ENCODE measurements around the gene PLEKHJ1. TPM values are rescaled to one million over a fixed set of nuclear protein-coding genes. Genes with fewer than 3 reads are reported as not detected.

The PLEKHJ1 gene
- total and polyA plus RNA-seq, 2 of the 13 experiments (the other 11 are each of a cell fraction or from before 2014, with no cell fraction given), result 70.5 to 130 TPM

- no peak for TF ChIP-seq ZBTB2 (CRISPR knock-in tag; IDR thresholded peaks at IDR 0.05; ENCODE audit: low read depth)
- no peak for TF ChIP-seq HHEX (CRISPR knock-in tag; IDR thresholded peaks at IDR 0.05)
- no peak for TF ChIP-seq CENPX (CRISPR knock-in tag; IDR thresholded peaks at IDR 0.05)
- TF ChIP-seq RARG (CRISPR knock-in tag; IDR thresholded peaks at IDR 0.05; ENCODE audit: low read depth), result no peak
- TF ChIP-seq ZFP36 (IDR thresholded peaks at IDR 0.05; ENCODE audit: borderline replicate concordance, low read depth, low read length, partially characterized antibody), result peak; percentile 34
- no peak for TF ChIP-seq CHCHD3 (CRISPR knock-in tag; IDR thresholded peaks at IDR 0.05)
- no peak for TF ChIP-seq ZSCAN30 (CRISPR knock-in tag; IDR thresholded peaks at IDR 0.05)
Measured at GRCh38 chr19:2274185-2274711, 38.1 kb upstream of the PLEKHJ1 start (continued).

- no peaks in the 10 kb centered on the region for H3K9me3 ChIP-seq (ENCODE audit: low read length)
- in situ Hi-C loops (cut with HindIII; ENCODE audit: extremely low pct_ligation_motif_present, low pct_unique_long_range_greater_than_20kb), result no loop called here
- peak overlapping the region; percentile 63 for H3K4me2 ChIP-seq (ENCODE audit: low read depth, low read length)
- POLR2A ChIA-PET, result interaction anchor here (1.3 to 1.7 kb wide), 3 partner anchors 10 to 122 kb away, joined by 3 to 7 read pairs (median 4); partner anchors contain the start of gene AP3D1
- CTCF ChIA-PET (ENCODE audit: low intra/inter-chr PET ratio, low total read pairs), result interaction anchor here (1.1 to 1.7 kb wide), 4 partner anchors 19 to 118 kb away, joined by 3 to 17 read pairs (median 8); partner anchors contain the start of genes PLEKHJ1 and SF3A2
- peak; percentile 64 for DNase-seq (ENCODE audit: low spot score)
- WGBS (ENCODE audit: low lambda C conversion rate), result 8% methylated on average over 34 of the region's 45 CpGs
- H2AFZ ChIP-seq (ENCODE audit: low read length), result no peak overlapping the region
- peak overlapping the region in 2 of 3 experiments; percentile 35 to 56; a peak in 3 of 6 replicates for H3K4me3 ChIP-seq (replicated peaks in 1 of 3; ENCODE audit: insufficient read depth in 1 of 3, low read depth in 2 of 3, low read length in 3 of 3)
- peaks cover 36% of the 10 kb centered on the region for H3K4me1 ChIP-seq (ENCODE audit: insufficient read depth, low read length)
- H3K27ac ChIP-seq (ENCODE audit: extremely low read length, insufficient read depth, low read length), result peak overlapping the region; percentile 31
- BruUV-seq (replicated peaks), result no TSS peak
- no peak for FAIRE-seq
- H3K27me3 ChIP-seq (ENCODE audit: control insufficient read depth in 1 of 2, insufficient read depth in 2 of 2, low read length in 2 of 2), result no peaks in the 10 kb centered on the region; a peak in 1 of 5 replicates
- ATAC-seq, result peak; percentile 55
- intact Hi-C loops (cut with micrococcal nuclease; ENCODE audit: unreplicated experiment), result loop anchor here (5.0 kb wide), 1 partner anchor 36 kb away; the partner anchor contains the start of genes PLEKHJ1 and SF3A2
- peaks cover 58% of the 10 kb centered on the region for H4K20me1 ChIP-seq (ENCODE audit: insufficient read depth, low read length)
- H3K9ac ChIP-seq (ENCODE audit: insufficient read depth, low read depth, low read length), result no peak overlapping the region
- H3K36me3 ChIP-seq (replicated peaks in 1 of 2; ENCODE audit: control insufficient read depth in 1 of 2, insufficient read depth in 2 of 2, low read length in 2 of 2), result peaks cover 4 to 17% of the 10 kb centered on the region in 2 experiments; a peak in 4 of 5 replicates
- H3K79me2 ChIP-seq (ENCODE audit: insufficient read depth, low read length), result peaks cover 36% of the 10 kb centered on the region
- no peak for TF ChIP-seq ZNF512B (CRISPR knock-in tag; IDR thresholded peaks at IDR 0.05; ENCODE audit: borderline replicate concordance)
- peak; percentile 54; the same call in 1 of the 2 replicates for TF ChIP-seq PPARG (CRISPR knock-in tag; conservative IDR thresholded peaks at IDR 0.05)
- TF ChIP-seq UBTF (CRISPR knock-in tag; IDR thresholded peaks at IDR 0.05), result peak; percentile 63
- peak; percentile 74; the same call in 1 of the 2 replicates for TF ChIP-seq NFKB2 (CRISPR knock-in tag; IDR thresholded peaks at IDR 0.05; ENCODE audit: borderline replicate concordance)
- peak; percentile 56; the same call in 1 of the 2 replicates for TF ChIP-seq ZNF768 (CRISPR knock-in tag; IDR thresholded peaks at IDR 0.05)
- peak; percentile 69; the same call in 1 of the 2 replicates for TF ChIP-seq HNRNPL (IDR thresholded peaks at IDR 0.05; ENCODE audit: low read depth, low read length)
- TF ChIP-seq ZNF792 (CRISPR knock-in tag; IDR thresholded peaks at IDR 0.05), result 0 out of 2 replicates have a peak, but pooled peaks have one; percentile 7
- TF ChIP-seq PHF20 (CRISPR knock-in tag; IDR thresholded peaks at IDR 0.05), result peak; percentile 79
Measured at GRCh38 chr19:2273356-2274184, 37.4 kb upstream of the PLEKHJ1 start.
